HEK293 (cell line): ENCODE measurements around the gene GPR107.

Experiments used
- CTCF ChIA-PET: fragments of 350-600 bp; formaldehyde crosslinking; extraction: SDS; loops from one replicate; lab custom pipeline; 2021; ENCODE audit warnings: antibody characterized with exemption; lab: Yijun Ruan, JAX
- POLR2A ChIA-PET: fragments of 300-600 bp; formaldehyde crosslinking; extraction: SDS; loops from one replicate; lab custom pipeline; 2020; ENCODE audit warnings: antibody characterized with exemption, inconsistent platforms; lab: Yijun Ruan, JAX
- H3K27ac ChIP-seq: fragments of 200-500 bp; sonication (Bioruptor generic); 2 replicates; pipeline ENCODE4 v1.5.1; 2014; ENCODE audit warnings: low read depth, low read length, control low read depth, inconsistent platforms; ENCODE audit errors: extremely low read depth
- H3K36me3 ChIP-seq, 2 experiments: fragments of 200-500 bp in 1 of 2; sonication (Bioruptor generic) in 1 of 2; 1 replicate in 1 of 2; 2 replicates in 1 of 2; pipeline ENCODE4 v1.5.1; 2014 to 2017; ENCODE audit warnings: inconsistent platforms in 2 of 2, low read length in 2 of 2; ENCODE audit not compliant: control insufficient read depth in 2 of 2, insufficient read depth in 1 of 2
- H3K4me1 ChIP-seq: fragments of 200-500 bp; sonication (Bioruptor generic); 2 replicates; pipeline ENCODE4 v1.5.1; 2014; ENCODE audit warnings: mild to moderate bottlenecking, low read length, inconsistent platforms; ENCODE audit not compliant: control insufficient read depth, insufficient read depth
- H3K4me3 ChIP-seq: 2 replicates; pipeline ENCODE4 v1.5.1; 2011; ENCODE audit warnings: low read depth, mild to moderate bottlenecking, control low read depth, low read length, moderate library complexity
- H3K9me3 ChIP-seq: fragments of 200-500 bp; sonication (Bioruptor generic); 2 replicates; pipeline ENCODE4 v1.5.1; 2014; ENCODE audit warnings: low read depth, low read length, inconsistent platforms; ENCODE audit not compliant: control insufficient read depth, insufficient read depth
- FEZF1 ChIP-seq: fragments of 450-650 bp; formaldehyde crosslinking; IDR thresholded peaks from 2 replicates; pipeline ENCODE4 v1.5.1; 2016; ENCODE audit warnings: missing biosample characterization, missing genetic modification characterization
- IKZF3 ChIP-seq: fragments of 450-650 bp; IDR thresholded peaks from 2 replicates; pipeline ENCODE4 v1.5.0; 2018; ENCODE audit warnings: missing biosample characterization, mild to moderate bottlenecking, missing genetic modification characterization, moderate library complexity
- OSR2 ChIP-seq: fragments of 450-650 bp; formaldehyde crosslinking; IDR thresholded peaks from 2 replicates; pipeline ENCODE4 v1.5.1; 2016; ENCODE audit warnings: missing biosample characterization, missing genetic modification characterization
- PRDM4 ChIP-seq: fragments of 450-650 bp; formaldehyde crosslinking; IDR thresholded peaks from 2 replicates; pipeline ENCODE4 v1.5.1; 2017; ENCODE audit warnings: missing biosample characterization, missing genetic modification characterization
- PRDM6 ChIP-seq: fragments of 450-650 bp; formaldehyde crosslinking; IDR thresholded peaks from 2 replicates; pipeline ENCODE4 v1.5.1; 2017; ENCODE audit warnings: missing biosample characterization, missing genetic modification characterization
- RBAK ChIP-seq: fragments of 450-650 bp; formaldehyde crosslinking; IDR thresholded peaks from 2 replicates; pipeline ENCODE4 v1.5.1; 2016; ENCODE audit warnings: missing biosample characterization, missing genetic modification characterization
- TCF7L2 ChIP-seq: IDR thresholded peaks from 2 replicates; pipeline ENCODE4 v1.6.1; 2011; ENCODE audit warnings: low read depth, mild to moderate bottlenecking, inconsistent platforms, low read length, moderate library complexity, borderline replicate concordance
- ZBTB20 ChIP-seq: fragments of 450-650 bp; formaldehyde crosslinking; IDR thresholded peaks from 2 replicates; pipeline ENCODE4 v1.5.1; 2016; ENCODE audit warnings: missing biosample characterization, missing genetic modification characterization
- ZFP69B ChIP-seq: fragments of 450-650 bp; formaldehyde crosslinking; IDR thresholded peaks from 2 replicates; pipeline ENCODE4 v1.5.1; 2016; ENCODE audit warnings: missing biosample characterization, missing genetic modification characterization
- ZIC2 ChIP-seq: fragments of 450-650 bp; formaldehyde crosslinking; IDR thresholded peaks from 2 replicates; pipeline ENCODE4 v1.5.1; 2016; ENCODE audit warnings: missing biosample characterization, missing genetic modification characterization
- ZNF112 ChIP-seq: fragments of 450-650 bp; formaldehyde crosslinking; IDR thresholded peaks from 2 replicates; pipeline ENCODE4 v1.5.0; 2017; ENCODE audit warnings: missing biosample characterization, missing genetic modification characterization
- ZNF148 ChIP-seq: fragments of 450-650 bp; formaldehyde crosslinking; IDR thresholded peaks from 2 replicates; pipeline ENCODE4 v1.5.0; 2017; ENCODE audit warnings: missing biosample characterization, missing genetic modification characterization, borderline replicate concordance
- ZNF18 ChIP-seq: fragments of 450-650 bp; formaldehyde crosslinking; IDR thresholded peaks from 2 replicates; pipeline ENCODE4 v1.5.1; 2016; ENCODE audit warnings: missing biosample characterization, missing genetic modification characterization
- ZNF341 ChIP-seq: fragments of 450-650 bp; formaldehyde crosslinking; IDR thresholded peaks from 2 replicates; pipeline ENCODE4; 2016; ENCODE audit warnings: low read depth, missing biosample characterization, missing genetic modification characterization
- ZNF404 ChIP-seq: fragments of 450-650 bp; formaldehyde crosslinking; IDR thresholded peaks from 2 replicates; pipeline ENCODE4 v1.5.1; 2017; ENCODE audit warnings: missing biosample characterization, missing genetic modification characterization
- ZNF560 ChIP-seq: fragments of 450-650 bp; formaldehyde crosslinking; IDR thresholded peaks from 2 replicates; pipeline ENCODE4 v1.5.1; 2017; ENCODE audit warnings: missing biosample characterization, missing genetic modification characterization, borderline replicate concordance
- ZNF639 ChIP-seq: fragments of 450-650 bp; formaldehyde crosslinking; IDR thresholded peaks from 2 replicates; pipeline ENCODE4 v1.5.1; 2016; ENCODE audit warnings: missing biosample characterization, missing genetic modification characterization
- ZNF660 ChIP-seq: fragments of 450-650 bp; IDR thresholded peaks from 2 replicates; pipeline ENCODE4 v1.5.1; 2018; ENCODE audit warnings: missing biosample characterization, mild to moderate bottlenecking, missing genetic modification characterization

The GPR107 gene

GRCh38 chr9:130058887-130059286, 5.2 kb downstream of the GPR107 start:
- Histone ChIP-seq H3K4me1 (no peaks in the 10 kb centered on the region), H3K36me3 (peaks cover 0 to 7% of the 10 kb centered on the region in 2 experiments; a peak in 2 of 3 replicates), H3K4me3 (no peak overlapping the region), H3K9me3 (no peaks in the 10 kb centered on the region), H3K27ac (no peak overlapping the region)
- ChIA-PET POLR2A (interaction anchor here (0.7 kb wide), 1 partner anchor 697 kb away, joined by 3 read pairs; no protein-coding TSS in a partner anchor), CTCF (interaction anchor here (0.6 to 2.2 kb wide), 8 partner anchors 8 to 593 kb away, joined by 3 to 11 read pairs (median 4); partner anchors contain the start of gene C9orf50)
- peak; percentile 59; the same call in 1 of the 2 replicates for TF ChIP-seq FEZF1 (tag by site-specific recombination)
- TF ChIP-seq ZNF341: peak; percentile 58
- TF ChIP-seq ZBTB20: no peak
- TF ChIP-seq OSR2: 0 out of 2 replicates have a peak, but pooled peaks have one; percentile 25
- TF ChIP-seq ZNF148: no peak
- TF ChIP-seq ZNF18 (tag by site-specific recombination): 0 out of 2 replicates have a peak, but pooled peaks have one; percentile 43
- TF ChIP-seq PRDM6 (tag by site-specific recombination): peak; percentile 77
- TF ChIP-seq ZFP69B: no peak
- TF ChIP-seq PRDM4: peak; percentile 82
- 0 out of 2 replicates have a peak, but pooled peaks have one; percentile 11 for TF ChIP-seq IKZF3
- TF ChIP-seq RBAK (tag by site-specific recombination): no peak
- TF ChIP-seq ZNF404 (tag by site-specific recombination): no peak
- no peak for TF ChIP-seq ZIC2
- TF ChIP-seq ZNF560 (tag by site-specific recombination): no peak

DNA sequence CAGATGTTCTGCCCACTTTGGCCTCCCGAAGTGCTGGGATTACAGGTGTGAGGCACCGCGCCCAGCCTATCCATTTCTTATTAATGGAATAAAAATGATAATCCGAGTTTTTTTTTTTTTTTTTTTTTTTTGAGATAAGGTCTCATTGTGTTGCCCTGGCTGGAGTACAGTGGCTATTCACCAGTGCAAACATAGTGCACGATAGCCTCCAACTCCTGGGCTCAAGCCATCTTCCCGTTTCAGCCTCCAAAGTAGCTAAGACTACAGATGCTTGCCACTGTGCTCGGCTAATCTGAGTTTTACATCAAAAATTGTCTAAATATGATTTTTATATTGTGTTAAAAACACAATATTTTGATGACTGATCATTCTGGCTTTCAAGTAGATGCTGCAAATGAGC, 6.6 kb downstream of the GPR107 start:
- POLR2A ChIA-PET: no interaction called here
- CTCF ChIA-PET: interaction anchor here (0.5 kb wide), 1 partner anchor 16 kb away, joined by 3 read pairs; no protein-coding TSS in a partner anchor
- no peak for TF ChIP-seq ZNF18 (tag by site-specific recombination)
- TF ChIP-seq TCF7L2: no peak
- no peak for TF ChIP-seq ZNF660 (tag by site-specific recombination)
- TF ChIP-seq ZNF112 (tag by site-specific recombination): no peak
- no peak for TF ChIP-seq ZNF639 (tag by site-specific recombination)
- Histone ChIP-seq H3K4me1 (no peaks in the 10 kb centered on the region), H3K27ac (no peak overlapping the region), H3K36me3 (peaks cover 0 to 10% of the 10 kb centered on the region in 2 experiments; a peak in 2 of 3 replicates), H3K9me3 (no peaks in the 10 kb centered on the region), H3K4me3 (no peak overlapping the region)
